IPS-11a (cell line): ENCODE results near the gene APBB3.
"Not testable (repeated sequence)": the region's sequence is repeated elsewhere in the genome, so short reads cannot be mapped to it uniquely, and the experiment has no call there.

Experiments used
- H3K4me3 ChIP-seq: one replicate; pipeline ENCODE4 v1.5.1; 2013; ENCODE audit warnings: low read depth, low read length, control low read depth

APBB3 gene, protein sequence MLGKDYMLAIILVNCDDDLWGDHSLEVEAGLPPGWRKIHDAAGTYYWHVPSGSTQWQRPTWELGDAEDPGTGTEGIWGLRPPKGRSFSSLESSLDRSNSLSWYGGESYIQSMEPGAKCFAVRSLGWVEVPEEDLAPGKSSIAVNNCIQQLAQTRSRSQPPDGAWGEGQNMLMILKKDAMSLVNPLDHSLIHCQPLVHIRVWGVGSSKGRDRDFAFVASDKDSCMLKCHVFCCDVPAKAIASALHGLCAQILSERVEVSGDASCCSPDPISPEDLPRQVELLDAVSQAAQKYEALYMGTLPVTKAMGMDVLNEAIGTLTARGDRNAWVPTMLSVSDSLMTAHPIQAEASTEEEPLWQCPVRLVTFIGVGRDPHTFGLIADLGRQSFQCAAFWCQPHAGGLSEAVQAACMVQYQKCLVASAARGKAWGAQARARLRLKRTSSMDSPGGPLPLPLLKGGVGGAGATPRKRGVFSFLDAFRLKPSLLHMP

GRCh38 chr5:140564196-140565023 lies at the start of gene APBB3, which contains the start of gene SLC35A4:
APBB3 (minus strand) TSS chr5:140564598; CDS start chr5:140564245, 353 bp downstream.
SLC35A4 (plus strand) TSS chr5:140564828; CDS start chr5:140567170, 2,342 bp downstream.
- peak within 1 kb of the TSS; percentile 97 for H3K4me3 ChIP-seq

DNA sequence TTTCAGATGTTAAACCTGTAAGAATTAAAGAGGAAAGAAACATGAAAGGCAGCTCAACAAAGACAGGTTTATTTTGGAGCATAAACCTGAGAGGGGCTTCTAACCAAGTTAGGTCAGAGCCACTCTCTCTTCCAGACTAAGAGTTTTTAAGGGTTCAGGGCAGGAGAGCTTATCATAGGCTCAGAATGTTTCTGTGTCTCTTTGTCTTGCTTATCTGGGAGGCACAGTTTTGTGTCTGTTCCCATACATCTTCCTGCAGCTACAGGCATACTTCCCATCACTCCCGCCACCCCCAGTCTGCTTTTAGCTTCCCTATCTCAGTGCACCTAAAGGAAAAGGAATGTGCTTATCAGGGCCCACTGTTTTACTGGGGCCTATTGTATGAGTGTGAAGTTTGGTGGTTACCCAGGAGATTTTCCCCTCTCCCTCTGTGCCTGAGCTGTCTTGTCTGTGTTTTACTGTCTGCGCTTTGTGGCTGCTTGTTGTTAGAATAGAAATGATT lies 46.7 kb upstream of the APBB3 start:
- no peak overlapping the region for H3K4me3 ChIP-seq

DNA sequence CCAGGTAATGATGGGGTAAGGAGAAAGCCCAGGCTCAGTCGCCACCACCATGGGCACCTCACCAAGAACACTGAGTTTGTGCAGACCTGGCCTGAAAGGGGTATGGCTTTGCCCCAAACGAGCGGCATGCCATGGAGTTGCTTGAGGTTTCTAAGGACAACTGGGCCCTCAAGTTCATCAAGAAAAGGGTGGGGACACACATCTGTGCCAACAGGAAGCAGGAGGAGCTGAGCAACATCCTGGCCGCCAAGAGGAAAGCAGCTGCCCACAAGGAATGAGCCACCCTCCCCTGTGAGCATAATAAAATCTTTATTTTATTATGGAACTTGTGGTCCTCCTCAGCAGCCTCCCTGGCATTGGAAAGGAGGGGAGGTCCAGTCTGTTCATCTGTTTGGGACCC lies 44.7 kb upstream of the APBB3 start:
- H3K4me3 ChIP-seq = no peak overlapping the region

DNA sequence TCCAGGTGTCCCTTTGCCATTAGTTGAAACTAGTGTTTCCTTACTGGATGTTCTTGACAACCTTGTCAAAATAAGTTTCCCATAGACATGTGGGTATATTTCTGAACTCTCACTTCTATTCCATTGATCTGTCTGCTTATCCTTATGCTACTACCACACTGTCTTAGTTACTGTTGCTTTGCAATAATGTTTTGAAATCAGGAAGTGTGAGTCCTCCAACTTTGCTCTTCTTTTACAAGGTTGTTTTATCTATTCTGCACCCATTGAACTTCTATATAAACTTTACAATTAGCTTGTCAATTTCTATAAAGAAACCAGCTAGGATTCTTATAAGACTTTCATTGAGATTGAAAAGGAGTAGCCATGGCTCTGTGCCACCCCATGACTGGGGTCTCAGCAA lies 44.3 kb upstream of the APBB3 start:
- H3K4me3 ChIP-seq = no peak overlapping the region

- H3K4me3 ChIP-seq = no peak overlapping the region
Observed at GRCh38 chr5:140607031-140607430, 42.6 kb upstream of the APBB3 start.

DNA sequence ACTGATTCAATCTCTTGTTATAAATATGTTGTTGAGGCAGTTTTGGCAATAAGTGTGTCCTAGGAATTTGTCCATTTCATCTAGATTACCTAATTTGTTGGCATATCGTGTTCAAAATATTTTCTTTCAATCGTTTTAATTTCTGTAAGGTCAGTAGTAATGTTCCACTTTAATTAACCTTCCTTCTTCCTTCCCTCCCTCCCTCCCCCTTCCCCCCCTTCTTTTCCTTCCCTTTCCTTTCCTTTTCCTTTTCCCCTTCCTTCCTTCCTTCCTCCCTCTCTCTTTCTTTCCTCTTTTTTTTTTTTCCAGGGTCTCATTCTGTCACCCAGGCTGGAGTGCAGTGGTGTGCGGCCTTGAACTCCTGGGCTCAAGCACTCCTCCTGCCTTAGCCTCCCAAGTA lies 41.5 kb upstream of the APBB3 start:
- no peak overlapping the region for H3K4me3 ChIP-seq

GRCh38 chr5:140603734-140604133 lies 39.3 kb upstream of the APBB3 start:
- H3K4me3 ChIP-seq = no peak overlapping the region

DNA sequence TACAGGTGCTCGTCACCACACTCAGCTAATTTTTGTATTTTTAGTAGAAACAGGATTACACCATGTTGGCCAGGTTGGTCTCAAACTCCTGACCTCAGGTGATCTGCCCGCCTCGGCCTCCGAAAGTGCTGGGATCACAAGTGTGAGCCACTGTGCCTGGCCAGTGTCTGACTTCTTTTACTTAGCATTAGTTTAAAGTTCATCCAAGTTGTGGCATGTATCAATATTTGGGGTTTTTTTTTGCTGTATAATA lies 39.0 kb upstream of the APBB3 start:
- not testable (repeated sequence) for H3K4me3 ChIP-seq

DNA sequence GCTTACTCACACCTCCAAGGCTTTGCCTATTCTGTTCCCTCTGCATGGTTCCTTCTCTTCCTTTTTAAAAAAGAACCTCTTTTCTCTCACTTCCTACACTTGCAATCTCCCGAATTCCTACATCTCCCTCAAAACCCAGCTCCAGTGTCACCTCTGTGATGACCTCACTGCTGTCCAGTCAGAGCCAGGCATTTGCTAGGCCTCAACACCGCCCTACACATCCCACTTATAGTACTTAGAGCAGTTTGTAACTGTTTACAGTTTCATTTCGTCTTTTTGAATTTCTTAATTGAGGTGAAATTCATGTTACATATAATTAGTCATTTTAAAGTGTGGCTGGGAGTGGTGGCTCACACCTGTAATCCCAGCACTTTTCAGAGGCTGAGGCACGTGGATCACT lies 37.7 kb upstream of the APBB3 start:
- H3K4me3 ChIP-seq = no peak overlapping the region

DNA sequence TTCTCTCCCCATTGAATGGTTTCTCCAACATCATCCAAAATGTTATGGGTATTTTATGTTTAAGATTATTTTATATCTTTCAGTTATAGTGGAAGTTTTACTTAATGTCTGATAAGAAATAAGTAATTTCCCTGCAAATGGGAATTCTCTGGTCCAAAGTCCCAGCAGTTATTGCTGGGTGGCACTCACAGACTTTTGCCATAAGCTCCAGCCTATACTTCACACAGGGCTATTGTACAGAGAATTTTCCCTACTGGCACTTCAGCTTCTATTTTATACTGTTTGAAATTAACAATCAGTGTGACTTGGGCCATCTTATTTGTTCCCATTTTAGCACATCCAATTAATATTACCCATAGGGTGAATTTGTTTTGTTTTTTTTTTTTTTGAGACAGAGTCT lies 35.7 kb upstream of the APBB3 start:
- H3K4me3 ChIP-seq = no peak overlapping the region

DNA sequence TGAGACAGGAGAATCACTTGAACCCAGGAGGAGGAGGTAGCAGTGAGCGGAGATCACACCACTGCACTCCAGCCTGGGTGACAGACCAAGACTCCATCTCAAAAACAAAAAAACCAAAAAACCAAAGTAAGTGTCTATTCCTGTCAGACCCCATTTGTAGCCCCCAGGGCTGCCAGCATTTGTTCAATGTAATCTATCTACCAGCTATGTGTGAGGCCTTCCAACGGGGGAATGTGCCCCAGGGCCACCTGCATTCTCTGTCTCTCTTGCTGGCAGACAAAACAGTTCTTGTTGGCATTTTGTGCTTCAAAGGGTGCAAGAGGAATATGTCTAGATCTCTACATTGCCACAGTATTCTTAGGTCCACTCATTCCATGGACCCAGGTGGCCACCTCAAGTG lies 34.4 kb upstream of the APBB3 start:
- H3K4me3 ChIP-seq = no peak overlapping the region

DNA sequence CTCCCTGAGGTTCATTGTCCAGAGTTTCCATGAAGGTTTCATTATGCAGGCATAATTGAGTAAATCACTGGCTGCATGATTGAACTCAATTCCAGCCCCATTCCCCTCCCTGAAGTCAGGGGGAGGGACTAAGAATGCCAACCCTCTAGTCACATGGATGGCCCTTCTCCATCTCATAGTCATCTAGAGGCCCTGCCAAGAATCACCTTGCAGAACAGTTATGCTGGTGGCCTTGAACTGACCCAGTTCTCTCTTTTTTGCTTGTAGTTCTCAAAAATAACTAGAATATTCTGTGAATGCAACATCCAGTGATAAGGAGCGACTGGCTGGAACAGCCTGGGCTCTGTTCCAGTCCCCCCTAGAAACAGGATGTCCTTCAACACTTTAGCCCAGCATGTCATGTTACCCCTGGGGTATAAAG lies 31.9 kb upstream of the APBB3 start:
- no peak overlapping the region for H3K4me3 ChIP-seq

DNA sequence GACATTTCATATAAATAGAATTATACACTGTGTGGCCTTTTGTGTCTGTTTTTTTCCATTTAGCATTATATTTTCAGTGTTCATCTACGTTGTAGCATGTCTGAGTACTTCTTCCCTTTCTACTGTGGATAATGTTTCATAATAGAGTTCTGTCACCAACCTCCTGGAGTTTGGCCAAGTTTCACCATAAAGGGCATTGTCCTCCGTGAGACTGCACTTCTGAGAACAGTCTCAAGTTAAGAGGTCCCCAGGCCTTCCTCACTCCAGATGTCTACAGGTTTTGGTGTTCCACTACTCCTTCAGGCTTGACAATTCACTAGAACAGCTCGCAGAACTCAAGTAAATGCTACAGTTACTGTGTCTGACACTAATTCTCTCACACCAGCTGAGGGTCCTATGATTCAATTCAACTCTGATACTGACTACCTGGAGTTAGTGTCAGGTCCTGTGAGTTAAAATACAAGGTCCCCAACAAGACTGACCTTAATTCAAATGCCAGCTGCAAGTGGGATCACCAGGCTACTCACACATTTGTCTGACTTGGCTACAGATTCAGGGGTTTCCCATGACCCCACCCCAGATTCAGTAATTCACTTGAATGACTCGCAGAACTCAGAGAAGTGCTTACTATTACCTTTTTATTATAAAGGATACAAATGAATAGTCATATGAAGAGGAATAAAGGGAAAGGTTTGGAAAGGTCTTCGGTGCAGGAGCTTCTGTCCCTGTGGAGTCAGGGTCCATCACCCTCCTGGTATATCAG lies 31.3 kb upstream of the APBB3 start:
- no peak overlapping the region for H3K4me3 ChIP-seq

DNA sequence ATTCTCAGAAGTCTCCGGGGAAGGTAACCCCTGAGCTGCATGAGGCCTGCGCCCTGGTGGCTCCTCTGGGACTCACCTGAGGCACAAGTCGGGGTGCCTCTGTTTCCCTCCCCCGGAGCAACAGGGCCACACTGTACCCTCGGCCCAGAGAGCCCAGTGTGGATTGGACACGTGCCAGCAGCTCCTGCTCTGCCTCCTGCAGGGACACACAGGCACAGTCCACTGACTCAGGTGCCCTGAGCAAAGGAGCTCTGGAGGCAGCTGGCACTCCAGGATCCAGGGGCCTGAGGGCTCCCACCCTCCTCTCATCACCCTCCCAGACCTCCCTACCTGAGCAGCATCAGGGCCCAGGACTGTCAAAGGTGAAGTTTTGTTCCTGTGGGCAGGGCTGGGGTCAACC lies 29.8 kb upstream of the APBB3 start:
- H3K4me3 ChIP-seq = no peak overlapping the region

DNA sequence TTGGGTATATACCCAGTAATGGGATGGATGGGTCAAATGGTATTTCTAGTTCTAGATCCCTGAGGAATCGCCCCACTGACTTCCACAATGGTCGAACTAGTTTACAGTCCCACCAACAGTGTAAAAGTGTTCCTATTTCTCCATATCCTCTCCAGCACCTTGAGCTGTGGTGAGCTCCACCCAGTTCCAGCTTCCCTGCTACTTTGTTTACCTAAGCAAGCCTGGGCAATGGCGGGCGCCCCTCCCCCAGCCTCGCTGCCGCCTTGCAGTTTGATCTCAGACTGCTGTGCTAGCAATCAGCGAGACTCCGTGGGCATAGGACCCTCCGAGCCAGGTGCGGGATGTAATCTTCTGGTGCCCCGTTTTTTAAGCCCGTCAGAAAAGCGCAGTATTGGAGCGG lies 28.7 kb upstream of the APBB3 start:
- H3K4me3 ChIP-seq = not testable (repeated sequence)

GRCh38 chr5:140591747-140592372 lies 27.5 kb upstream of the APBB3 start:
- no peak overlapping the region for H3K4me3 ChIP-seq

DNA sequence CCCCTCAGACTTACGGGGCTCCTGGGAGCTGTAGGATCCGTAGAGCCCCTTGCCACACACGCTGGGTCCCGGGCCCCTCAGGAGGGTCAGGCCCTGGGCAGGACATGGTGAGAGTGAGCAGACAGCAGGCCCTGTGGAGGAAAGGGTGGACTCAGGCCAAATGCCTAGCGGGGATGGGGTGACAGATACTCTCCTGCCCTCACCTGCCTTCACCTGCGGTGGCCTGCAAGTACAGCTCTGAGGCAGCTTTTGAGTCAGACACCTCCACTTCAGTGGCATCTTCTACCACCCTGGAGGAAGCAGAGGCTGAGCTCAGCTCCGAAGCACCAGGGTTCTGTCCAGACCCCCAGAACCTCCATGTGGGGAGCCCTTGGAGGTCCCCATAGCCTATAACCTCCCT lies 26.5 kb upstream of the APBB3 start:
- no peak overlapping the region for H3K4me3 ChIP-seq

- H3K4me3 ChIP-seq = no peak overlapping the region
Observed at GRCh38 chr5:140588311-140589070, 24.1 kb upstream of the APBB3 start.

- H3K4me3 ChIP-seq = no peak overlapping the region
Observed at GRCh38 chr5:140587495-140587894, 23.1 kb upstream of the APBB3 start.

- not testable (repeated sequence) for H3K4me3 ChIP-seq
Observed at GRCh38 chr5:140579188-140579747, 14.9 kb upstream of the APBB3 start.
